BJ (cell line): ENCODE measurements around the gene SATB2. TPM values are rescaled to one million over a fixed set of nuclear protein-coding genes. Genes with fewer than 3 reads are reported as not detected.

ENCODE experiments used
- CTCF ChIA-PET: fragments of 350-600 bp; formaldehyde crosslinking; extraction: SDS; loops from one replicate; lab custom pipeline; 2021; ENCODE audit warnings: antibody characterized with exemption, inconsistent platforms; lab: Yijun Ruan, JAX
- POLR2A ChIA-PET: fragments of 300-600 bp; sonication (Branson Sonifier 250); formaldehyde crosslinking; extraction: SDS; loops from one replicate; lab custom pipeline; 2021; ENCODE audit warnings: antibody characterized with exemption; lab: Charles Lee
- DNase-seq: peaks from one replicate; pipeline ENCODE4 v3.0.0-alpha.2; 2011; ENCODE audit warnings: low read depth
- H3K27me3 ChIP-seq: 2 replicates; pipeline ENCODE4 v1.6.0; 2011; ENCODE audit warnings: low read length; ENCODE audit not compliant: control insufficient read depth, insufficient read depth
- H3K36me3 ChIP-seq: 2 replicates; pipeline ENCODE4 v1.5.1; 2011; ENCODE audit warnings: low read length; ENCODE audit not compliant: control insufficient read depth, insufficient read depth
- H3K4me3 ChIP-seq: 2 replicates; pipeline ENCODE4 v1.5.1; 2011; ENCODE audit warnings: low read depth, mild to moderate bottlenecking, control low read depth, low read length
- CTCF ChIP-seq: IDR thresholded peaks from 2 replicates; pipeline ENCODE4 v1.5.1; 2011; ENCODE audit warnings: low read depth, mild to moderate bottlenecking, control low read depth, inconsistent platforms, low read length, moderate library complexity; ENCODE audit not compliant: insufficient read depth
- polyA plus RNA-seq: library from polyadenylated mRNA; depleted of rRNA; stranded (reverse); fragments of >200 nt; gene quantifications from 2 replicates; pipeline ENCODE4 v1.2.3, GENCODE V29; 2011

The SATB2 gene
- polyA plus RNA-seq, 1 experiment = 4.8 TPM

- ChIA-PET POLR2A (no interaction called here), CTCF (no interaction called here)
- no peak for DNase-seq
- no peak for TF ChIP-seq CTCF
- Histone ChIP-seq H3K4me3 (no peak overlapping the region), H3K27me3 (no peaks in the 10 kb centered on the region), H3K36me3 (no peaks in the 10 kb centered on the region)
Measured at GRCh38 chr2:199439066-199439465, 18.7 kb downstream of the SATB2 start.

GRCh38 chr2:199434555-199434954, 23.2 kb downstream of the SATB2 start:
- no peak for DNase-seq
- ChIA-PET CTCF (no interaction called here), POLR2A (no interaction called here)
- no peaks in the 10 kb centered on the region for H3K36me3 ChIP-seq
- H3K4me3 ChIP-seq = no peak overlapping the region
- no peak for TF ChIP-seq CTCF
- H3K27me3 ChIP-seq = no peaks in the 10 kb centered on the region

- CTCF ChIA-PET = no interaction called here
- TF ChIP-seq CTCF = no peak
- POLR2A ChIA-PET = no interaction called here
- Histone ChIP-seq H3K27me3 (no peaks in the 10 kb centered on the region), H3K36me3 (no peaks in the 10 kb centered on the region), H3K4me3 (no peak overlapping the region)
- no peak for DNase-seq
Measured at GRCh38 chr2:199433204-199433832, 24.4 kb downstream of the SATB2 start.

- no peaks in the 10 kb centered on the region for H3K27me3 ChIP-seq
- no peaks in the 10 kb centered on the region for H3K36me3 ChIP-seq
- no peak overlapping the region for H3K4me3 ChIP-seq
- ChIA-PET POLR2A (no interaction called here), CTCF (no interaction called here)
- DNase-seq = no peak
- no peak for TF ChIP-seq CTCF
Measured at GRCh38 chr2:199431746-199432213, 26.0 kb downstream of the SATB2 start.

- POLR2A ChIA-PET = no interaction called here
- no peak overlapping the region for H3K4me3 ChIP-seq
- no peaks in the 10 kb centered on the region for H3K36me3 ChIP-seq
- TF ChIP-seq CTCF = no peak
- no peak for DNase-seq
- CTCF ChIA-PET = no interaction called here
- no peaks in the 10 kb centered on the region for H3K27me3 ChIP-seq
Measured at GRCh38 chr2:199430214-199430613, 27.5 kb downstream of the SATB2 start.
